Activated naive CD8-positive, alpha-beta T cell treated with anti-CD3 and anti-CD28 coated beads for 36 hours (primary cell): ENCODE data around the gene GJC3. TPM values are rescaled to one million over a fixed set of nuclear protein-coding genes. Genes with fewer than 3 reads are reported as not detected.
"Not testable (repeated sequence)": the region's sequence is repeated elsewhere in the genome, so short reads cannot be mapped to it uniquely, and the experiment has no call there.

ENCODE experiments used
- DNase-seq: peaks from one replicate; pipeline ENCODE4 v3.0.0; 2021
- H3K27ac Mint-ChIP-seq: one replicate; pipeline ENCODE4 v1.8.0; 2022; ENCODE audit warnings: mild to moderate bottlenecking, moderate library complexity, mixed read lengths
- H3K27me3 Mint-ChIP-seq: one replicate; pipeline ENCODE4 v1.8.0; 2022; ENCODE audit warnings: mild to moderate bottlenecking, mixed read lengths
- H3K36me3 Mint-ChIP-seq: one replicate; pipeline ENCODE4 v1.8.0; 2021; ENCODE audit warnings: mild to moderate bottlenecking, mixed read lengths
- H3K4me1 Mint-ChIP-seq: one replicate; pipeline ENCODE4 v1.8.0; 2021; ENCODE audit warnings: mixed read lengths
- H3K4me3 Mint-ChIP-seq: one replicate; pipeline ENCODE4 v1.8.0; 2022; ENCODE audit warnings: mild to moderate bottlenecking, moderate library complexity, mixed read lengths
- H3K9me3 Mint-ChIP-seq: one replicate; pipeline ENCODE4 v1.8.0; 2022; ENCODE audit warnings: mixed read lengths
- total RNA-seq, 2 experiments: library from RNA; stranded (reverse); gene quantifications; one replicate each; pipeline ENCODE4 v1.2.3, GENCODE V29; 2021

The GJC3 gene
- total RNA-seq, 2 experiments from 2014 or later, result 0.52 to 1.2 TPM

DNA sequence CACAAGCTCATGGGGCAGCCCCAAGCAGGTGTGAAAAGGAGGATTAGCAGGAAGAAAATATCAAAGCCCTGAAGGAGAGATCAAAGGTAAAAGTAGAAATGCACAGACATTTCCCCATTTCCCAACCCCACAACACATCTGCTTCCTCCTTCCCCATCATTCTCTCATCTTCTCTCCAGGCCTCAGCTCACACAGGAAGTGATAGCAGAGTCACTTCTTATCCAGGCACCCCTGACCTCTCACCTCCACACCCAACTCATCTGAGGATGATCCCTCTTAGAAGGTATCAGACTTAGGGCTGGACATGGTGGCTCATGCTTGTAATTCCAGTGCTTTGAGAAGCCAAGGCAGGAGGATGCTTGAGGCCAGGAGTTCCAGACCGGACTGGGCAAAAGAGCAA, 18.2 kb upstream of the GJC3 start:
- H3K27me3 Mint-ChIP-seq, result peaks cover 5% of the 10 kb centered on the region
- peaks cover 2% of the 10 kb centered on the region for H3K36me3 Mint-ChIP-seq
- peaks cover 4% of the 10 kb centered on the region for H3K9me3 Mint-ChIP-seq
- H3K27ac Mint-ChIP-seq, result no peak overlapping the region
- no peak overlapping the region for H3K4me3 Mint-ChIP-seq
- no peak for DNase-seq
- peaks cover 8% of the 10 kb centered on the region for H3K4me1 Mint-ChIP-seq

- Mint-ChIP-seq H3K9me3 (peaks cover under 1% of the 10 kb centered on the region), H3K36me3 (no peaks in the 10 kb centered on the region), H3K27me3 (peaks cover 5% of the 10 kb centered on the region)
Measured at GRCh38 chr7:99944497-99945070, 15.2 kb upstream of the GJC3 start.

DNA sequence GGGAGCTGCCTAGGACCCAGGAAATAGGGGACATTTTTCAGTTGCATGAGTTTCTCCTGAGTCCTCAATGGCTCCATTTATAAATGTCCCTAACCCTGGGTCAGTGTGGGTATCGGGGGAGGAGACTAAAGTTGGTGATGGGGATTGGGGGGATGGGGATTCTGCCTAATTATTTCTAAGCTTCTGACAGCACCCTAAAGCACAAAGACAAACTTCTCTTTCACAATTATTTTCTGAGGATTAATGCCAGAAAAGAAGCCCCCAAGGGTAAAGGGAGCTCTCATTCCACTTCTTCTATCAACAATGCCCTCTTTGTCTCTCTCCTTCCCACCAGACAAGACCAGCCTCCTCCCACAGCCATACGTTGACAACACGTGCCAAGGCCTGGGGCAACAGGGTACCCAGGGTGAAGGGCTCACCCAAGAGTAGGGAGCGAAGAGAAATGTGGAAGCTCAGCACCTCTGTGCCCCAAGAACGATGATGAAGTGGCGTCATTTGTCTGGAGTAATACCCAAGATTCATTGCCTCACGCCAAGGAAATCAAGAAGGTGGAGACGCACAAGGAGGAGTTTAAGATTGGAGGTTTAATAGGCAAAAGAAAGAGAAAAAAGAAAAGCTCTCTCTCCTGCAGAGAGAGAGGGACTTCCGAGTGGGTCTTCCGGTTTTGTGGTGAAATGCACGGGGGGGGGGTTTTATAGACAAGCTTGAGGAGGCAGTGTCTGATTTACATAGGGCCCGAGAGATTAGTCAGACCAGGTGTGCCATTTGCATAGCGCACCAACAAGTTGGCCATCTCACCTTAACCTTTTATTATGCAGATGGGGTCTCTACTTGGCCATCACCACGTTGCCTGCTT, 14.4 kb upstream of the GJC3 start:
- Mint-ChIP-seq H3K9me3 (peaks cover 3% of the 10 kb centered on the region), H3K36me3 (no peaks in the 10 kb centered on the region), H3K27me3 (peaks cover 5% of the 10 kb centered on the region), H3K4me3 (peak overlapping the region; percentile 19), H3K27ac (peak overlapping the region; percentile 41), H3K4me1 (peaks cover 8% of the 10 kb centered on the region)
- no peak for DNase-seq

More at GRCh38 chr7:99944497-99945070, 15.2 kb upstream of the GJC3 start:
- H3K4me3 Mint-ChIP-seq, result no peak overlapping the region
- H3K4me1 Mint-ChIP-seq, result peaks cover 8% of the 10 kb centered on the region
- no peak for DNase-seq
- no peak overlapping the region for H3K27ac Mint-ChIP-seq

- no peak overlapping the region for H3K4me3 Mint-ChIP-seq
- H3K27ac Mint-ChIP-seq, result no peak overlapping the region
- peaks cover 10% of the 10 kb centered on the region for H3K4me1 Mint-ChIP-seq
- peaks cover 10% of the 10 kb centered on the region for H3K9me3 Mint-ChIP-seq
- peaks cover 14% of the 10 kb centered on the region for H3K27me3 Mint-ChIP-seq
- no peak for DNase-seq
- no peaks in the 10 kb centered on the region for H3K36me3 Mint-ChIP-seq
Measured at GRCh38 chr7:99938296-99938695, 8.9 kb upstream of the GJC3 start.

- DNase-seq, H3K4me3 Mint-ChIP-seq, H3K36me3 Mint-ChIP-seq, H3K27me3 Mint-ChIP-seq, H3K27ac Mint-ChIP-seq, H3K9me3 Mint-ChIP-seq: not testable (repeated sequence)
- H3K4me1 Mint-ChIP-seq, result peaks cover 15% of the 10 kb centered on the region
Measured at GRCh38 chr7:99935009-99935408, 5.6 kb upstream of the GJC3 start.

GRCh38 chr7:99930376-99930775, 956 bp upstream of the GJC3 start:
- H3K27me3 Mint-ChIP-seq, result peaks cover 11% of the 10 kb centered on the region
- H3K27ac Mint-ChIP-seq, result no peak overlapping the region
- no peak for DNase-seq
- H3K4me1 Mint-ChIP-seq, result peaks cover 30% of the 10 kb centered on the region
- H3K9me3 Mint-ChIP-seq, result no peaks in the 10 kb centered on the region
- no peaks in the 10 kb centered on the region for H3K36me3 Mint-ChIP-seq
- no peak overlapping the region for H3K4me3 Mint-ChIP-seq

GRCh38 chr7:99929730-99930053, 272 bp upstream of the GJC3 start:
- H3K36me3 Mint-ChIP-seq, result no peaks in the 10 kb centered on the region
- H3K27ac Mint-ChIP-seq, result no peak overlapping the region
- peaks cover 24% of the 10 kb centered on the region for H3K4me1 Mint-ChIP-seq

GRCh38 chr7:99928188-99928587, 1.2 kb downstream of the GJC3 start:
- no peak overlapping the region for H3K27ac Mint-ChIP-seq
- peaks cover 22% of the 10 kb centered on the region for H3K4me1 Mint-ChIP-seq
- H3K4me3 Mint-ChIP-seq, result no peak overlapping the region
- no peaks in the 10 kb centered on the region for H3K36me3 Mint-ChIP-seq
- H3K9me3 Mint-ChIP-seq, result no peaks in the 10 kb centered on the region
- H3K27me3 Mint-ChIP-seq, result peaks cover 11% of the 10 kb centered on the region
- DNase-seq, result no peak

More at GRCh38 chr7:99929730-99930053, 272 bp upstream of the GJC3 start:
- H3K9me3 Mint-ChIP-seq, result no peaks in the 10 kb centered on the region
- no peak for DNase-seq
- peaks cover 11% of the 10 kb centered on the region for H3K27me3 Mint-ChIP-seq
- peak overlapping the region; percentile 74 for H3K4me3 Mint-ChIP-seq

DNA sequence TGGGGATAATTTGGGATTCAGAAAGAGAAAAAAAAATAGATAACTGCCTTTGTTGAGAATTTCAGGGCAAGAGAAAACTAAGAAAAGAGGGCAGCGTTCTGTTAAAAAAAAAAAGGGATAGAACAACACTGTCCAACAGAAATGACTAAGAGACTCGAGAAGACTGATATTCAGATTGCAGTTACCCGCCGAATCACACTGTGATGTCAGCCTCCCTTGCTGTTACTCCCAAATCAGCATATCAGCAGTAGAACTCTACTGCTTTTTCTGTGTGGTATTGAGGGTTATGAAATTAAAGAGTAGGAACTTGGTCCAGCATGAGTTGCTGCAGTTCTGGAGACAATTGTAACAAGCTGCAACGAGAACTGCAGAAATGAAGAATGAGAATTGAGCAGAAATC, 1.9 kb downstream of the GJC3 start:
- no peak for DNase-seq
- no peaks in the 10 kb centered on the region for H3K36me3 Mint-ChIP-seq
- H3K4me3 Mint-ChIP-seq, result no peak overlapping the region
- H3K27me3 Mint-ChIP-seq, result peaks cover 11% of the 10 kb centered on the region
- no peaks in the 10 kb centered on the region for H3K9me3 Mint-ChIP-seq
- peaks cover 24% of the 10 kb centered on the region for H3K4me1 Mint-ChIP-seq
- H3K27ac Mint-ChIP-seq, result no peak overlapping the region

- DNase-seq, result no peak
- H3K4me1 Mint-ChIP-seq, result peaks cover 24% of the 10 kb centered on the region
- peaks cover 7% of the 10 kb centered on the region for H3K36me3 Mint-ChIP-seq
- H3K9me3 Mint-ChIP-seq, result no peaks in the 10 kb centered on the region
- H3K4me3 Mint-ChIP-seq, result no peak overlapping the region
- H3K27me3 Mint-ChIP-seq, result peaks cover 11% of the 10 kb centered on the region
- H3K27ac Mint-ChIP-seq, result no peak overlapping the region
Measured at GRCh38 chr7:99926321-99926720, 3.1 kb downstream of the GJC3 start.

DNA sequence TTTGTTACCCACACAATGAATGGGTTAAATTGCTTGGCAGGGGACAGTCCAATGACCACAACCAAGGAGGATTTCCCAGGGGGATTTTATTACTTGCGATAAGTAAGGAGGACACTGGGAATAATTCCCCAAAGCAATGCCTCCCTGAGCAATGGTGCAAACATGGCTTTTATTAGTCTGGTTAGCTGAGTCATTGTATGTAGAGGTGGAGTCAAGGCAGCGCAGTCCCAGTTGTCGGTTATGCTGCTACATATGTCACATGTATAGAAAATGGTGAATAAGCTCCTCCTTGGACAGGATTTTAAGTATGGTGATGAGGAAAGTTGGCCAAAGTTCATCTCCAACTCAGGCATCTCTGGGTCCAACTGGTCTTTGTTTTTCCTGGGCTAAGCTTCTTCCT, 6.2 kb downstream of the GJC3 start:
- no peak overlapping the region for H3K27ac Mint-ChIP-seq

GRCh38 chr7:99920149-99920548, 9.3 kb downstream of the GJC3 start:
- Mint-ChIP-seq H3K4me1 (peaks cover 31% of the 10 kb centered on the region), H3K9me3 (no peaks in the 10 kb centered on the region), H3K36me3 (peaks cover 35% of the 10 kb centered on the region), H3K27ac (peak overlapping the region; percentile 97), H3K27me3 (no peaks in the 10 kb centered on the region), H3K4me3 (peak overlapping the region; percentile 95)
- no peak for DNase-seq

More for the DNA sequence above, 6.2 kb downstream of the GJC3 start:
- H3K4me1 Mint-ChIP-seq, result peaks cover 7% of the 10 kb centered on the region
- H3K4me3 Mint-ChIP-seq, result no peak overlapping the region
- no peak for DNase-seq
- peaks cover 21% of the 10 kb centered on the region for H3K36me3 Mint-ChIP-seq
- H3K27me3 Mint-ChIP-seq, result peaks cover 4% of the 10 kb centered on the region
- no peaks in the 10 kb centered on the region for H3K9me3 Mint-ChIP-seq

- peak overlapping the region; percentile 97 for H3K27ac Mint-ChIP-seq
- H3K4me1 Mint-ChIP-seq, result peaks cover 33% of the 10 kb centered on the region
Measured at GRCh38 chr7:99919814-99920112, 9.7 kb downstream of the GJC3 start.

GRCh38 chr7:99918959-99919813, 10.2 kb downstream of the GJC3 start, which contains the start of gene TRIM4:
TSS of gene TRIM4 (minus strand) at chr7:99919530. CDS start at chr7:99919401, 129 bp downstream.
- Mint-ChIP-seq H3K9me3 (no peaks in the 10 kb centered on the region), H3K4me1 (peaks cover 34% of the 10 kb centered on the region), H3K27me3 (no peaks in the 10 kb centered on the region), H3K4me3 (peak within 1 kb of the TSS; percentile 95), H3K27ac (peak within 1 kb of the TSS; percentile 97), H3K36me3 (peaks cover 37% of the 10 kb centered on the region)
- DNase-seq, result peak; percentile 95

More at GRCh38 chr7:99919814-99920112, 9.7 kb downstream of the GJC3 start:
- DNase-seq, result no peak
- Mint-ChIP-seq H3K9me3 (no peaks in the 10 kb centered on the region), H3K4me3 (peak overlapping the region; percentile 95), H3K27me3 (no peaks in the 10 kb centered on the region), H3K36me3 (peaks cover 37% of the 10 kb centered on the region)

DNA sequence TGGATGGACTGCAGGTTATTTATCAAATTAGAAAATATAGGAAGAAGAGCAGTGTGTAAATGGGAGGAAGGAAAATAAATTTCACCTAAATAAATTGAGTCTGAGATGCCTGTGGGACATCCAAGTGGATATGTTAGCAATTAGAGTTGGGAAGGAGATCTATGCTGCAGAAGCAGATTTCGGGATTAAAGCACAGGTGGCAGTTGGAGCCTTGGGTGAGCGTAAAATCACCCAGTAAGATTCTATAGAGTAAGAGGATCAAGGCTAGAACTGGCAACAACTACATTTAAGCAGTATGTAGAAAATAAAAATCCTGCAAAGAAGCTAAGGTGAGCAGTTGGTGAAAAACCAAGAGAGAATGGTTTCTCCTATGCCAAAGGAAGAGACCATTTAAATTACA, 18.4 kb downstream of the GJC3 start:
- Mint-ChIP-seq H3K27ac (no peak overlapping the region), H3K4me1 (peaks cover 36% of the 10 kb centered on the region), H3K4me3 (no peak overlapping the region), H3K36me3 (peaks cover 20% of the 10 kb centered on the region), H3K9me3 (no peaks in the 10 kb centered on the region), H3K27me3 (no peaks in the 10 kb centered on the region)
- DNase-seq, result no peak
